Ascending aorta (tissue), 2 donors: ENCODE results near the gene MAT2A. TPM values are rescaled to one million over a fixed set of nuclear protein-coding genes. Genes with fewer than 3 reads are reported as not detected.

Experiments
- DNase-seq, 2 donors: peaks; one replicate each; pipeline ENCODE4 v3.0.0-alpha.2; 2019; ENCODE audit warnings: low spot score in 2 of 2
- H3K27ac ChIP-seq, 2 donors: fragments of 200-600 bp; sonication (generic); one replicate each; pipeline ENCODE4 v1.5.1; 2016 to 2017; ENCODE audit warnings: mild to moderate bottlenecking in 1 of 2
- H3K27me3 ChIP-seq: fragments of 200-600 bp; sonication (generic); one replicate; pipeline ENCODE4 v1.5.1; 2017
- H3K36me3 ChIP-seq, 2 donors: fragments of 200-600 bp; sonication (generic); one replicate each; pipeline ENCODE4 v1.5.1; 2016
- H3K4me1 ChIP-seq, 2 donors: fragments of 200-600 bp; sonication (generic); one replicate each; pipeline ENCODE4 v1.5.1; 2016 to 2017; ENCODE audit warnings: mild to moderate bottlenecking in 1 of 2
- H3K4me3 ChIP-seq, 2 donors: fragments of 200-600 bp; sonication (generic); one replicate each; pipeline ENCODE4 v1.5.1; 2016 to 2017; ENCODE audit warnings: mild to moderate bottlenecking in 1 of 2
- H3K9me3 ChIP-seq, 2 donors: fragments of 200-600 bp; sonication (generic); one replicate each; pipeline ENCODE4 v1.5.1; 2016
- CTCF ChIP-seq, 3 experiments: fragments of 200-600 bp in 2 of 3; fragments of 450-650 bp in 1 of 3; sonication (generic) in 2 of 3; IDR thresholded peaks; one replicate each; pipeline ENCODE4 v1.5.1; 2016 to 2019; ENCODE audit warnings: antibody characterized with exemption in 3 of 3, mild to moderate bottlenecking in 1 of 3, moderate library complexity in 1 of 3
- intact Hi-C: fragments of 100-400 bp; cut with DNase I; formaldehyde crosslinking; loops from one replicate; pipeline ENCODE4 v1.15.1; 2023
- total RNA-seq: library from RNA; depleted of rRNA; stranded (reverse); fragments of >200 nt; gene quantifications from one replicate; pipeline ENCODE4 v1.1.0, GENCODE V29; 2016

Gene MAT2A
- total RNA-seq, 1 donor from 2014 or later = 91.7 TPM

DNA sequence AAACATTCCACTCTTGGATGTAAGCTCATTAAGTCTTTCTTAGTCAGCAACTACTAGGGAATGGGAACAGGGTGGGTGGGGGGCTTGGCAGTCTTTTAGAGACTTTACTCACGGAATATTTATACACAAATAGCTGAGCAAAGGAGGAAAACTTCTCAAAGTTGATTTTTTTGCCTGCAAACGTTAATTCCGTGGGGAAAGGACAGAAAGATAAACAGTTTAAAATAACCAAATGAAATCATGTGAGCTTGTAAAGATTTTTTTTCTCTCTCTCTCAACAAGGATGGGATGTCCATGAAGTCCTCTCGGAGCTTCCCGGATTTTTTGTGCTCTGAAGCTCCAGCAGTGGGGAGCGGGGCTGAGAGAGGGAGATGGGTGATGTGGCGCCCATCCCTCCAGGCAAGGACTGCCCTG lies 32.2 kb upstream of the MAT2A start:
- DNase-seq = no peak
- H3K27ac ChIP-seq = peak overlapping the region in 1 of 2 donors; percentile 13
- intact Hi-C loops = no loop called here
- H3K36me3 ChIP-seq = no peaks in the 10 kb centered on the region
- TF ChIP-seq CTCF (IDR thresholded peaks at IDR 0.05) = no peak
- H3K4me1 ChIP-seq = peaks cover 0 to 10% of the 10 kb centered on the region in 2 donors
- no peaks in the 10 kb centered on the region for H3K9me3 ChIP-seq
- no peaks in the 10 kb centered on the region for H3K27me3 ChIP-seq
- H3K4me3 ChIP-seq = no peak overlapping the region

GRCh38 chr2:85511008-85511811 lies 27.8 kb upstream of the MAT2A start:
- Histone ChIP-seq H3K27ac (peak overlapping the region in 1 of 2 donors; percentile 42), H3K27me3 (no peaks in the 10 kb centered on the region), H3K4me3 (no peak overlapping the region), H3K9me3 (no peaks in the 10 kb centered on the region), H3K4me1 (no peaks in the 10 kb centered on the region), H3K36me3 (no peaks in the 10 kb centered on the region)
- no peak for DNase-seq
- no peak for TF ChIP-seq CTCF (IDR thresholded peaks at IDR 0.05)
- intact Hi-C loops = no loop called here

- Histone ChIP-seq H3K27ac (no peak overlapping the region), H3K4me1 (no peaks in the 10 kb centered on the region), H3K27me3 (no peaks in the 10 kb centered on the region), H3K4me3 (no peak overlapping the region), H3K36me3 (no peaks in the 10 kb centered on the region), H3K9me3 (no peaks in the 10 kb centered on the region)
- DNase-seq = no peak
- TF ChIP-seq CTCF (IDR thresholded peaks at IDR 0.05) = no peak
- intact Hi-C loops = no loop called here
Measured at GRCh38 chr2:85514323-85514722, 24.6 kb upstream of the MAT2A start.

DNA sequence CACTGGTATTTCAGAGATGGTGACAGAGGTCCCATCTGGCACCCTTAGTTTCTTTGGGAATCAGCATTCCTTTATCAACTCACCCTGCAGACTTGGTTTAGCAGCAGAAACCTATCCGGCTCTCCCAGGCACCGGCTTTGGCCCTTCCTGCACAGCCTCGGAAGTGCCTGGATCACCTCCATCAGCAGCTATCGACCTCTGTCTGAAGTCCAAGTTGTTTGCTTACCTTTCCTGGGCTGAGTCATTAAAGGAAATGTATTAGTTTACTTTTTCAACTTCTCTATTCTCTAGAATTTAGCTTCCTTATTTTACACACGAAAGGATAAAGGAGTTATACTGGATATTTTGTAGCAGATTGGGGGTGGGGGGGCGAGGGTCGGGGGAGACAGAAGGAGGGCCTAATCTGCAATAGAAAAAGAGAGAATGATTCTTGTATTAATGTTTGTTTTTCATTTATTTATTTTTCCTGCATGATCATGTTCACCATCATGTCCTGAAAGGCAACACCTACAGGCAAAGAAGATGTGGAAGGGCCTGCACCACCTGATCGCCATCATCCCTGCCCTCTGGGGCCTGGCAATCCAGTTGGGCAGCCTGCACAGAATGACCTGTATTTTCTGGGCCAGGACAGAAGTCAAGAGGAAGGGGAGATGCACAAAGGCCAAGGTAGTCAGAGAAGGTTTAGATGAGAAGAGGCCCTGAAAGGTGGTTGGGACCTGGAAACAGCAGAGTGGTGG lies 22.1 kb upstream of the MAT2A start:
- TF ChIP-seq CTCF (IDR thresholded peaks at IDR 0.05) = no peak
- no peak for DNase-seq
- Histone ChIP-seq H3K9me3 (no peaks in the 10 kb centered on the region), H3K36me3 (no peaks in the 10 kb centered on the region), H3K27ac (no peak overlapping the region), H3K4me3 (no peak overlapping the region), H3K27me3 (no peaks in the 10 kb centered on the region), H3K4me1 (no peaks in the 10 kb centered on the region)
- intact Hi-C loops = no loop called here

DNA sequence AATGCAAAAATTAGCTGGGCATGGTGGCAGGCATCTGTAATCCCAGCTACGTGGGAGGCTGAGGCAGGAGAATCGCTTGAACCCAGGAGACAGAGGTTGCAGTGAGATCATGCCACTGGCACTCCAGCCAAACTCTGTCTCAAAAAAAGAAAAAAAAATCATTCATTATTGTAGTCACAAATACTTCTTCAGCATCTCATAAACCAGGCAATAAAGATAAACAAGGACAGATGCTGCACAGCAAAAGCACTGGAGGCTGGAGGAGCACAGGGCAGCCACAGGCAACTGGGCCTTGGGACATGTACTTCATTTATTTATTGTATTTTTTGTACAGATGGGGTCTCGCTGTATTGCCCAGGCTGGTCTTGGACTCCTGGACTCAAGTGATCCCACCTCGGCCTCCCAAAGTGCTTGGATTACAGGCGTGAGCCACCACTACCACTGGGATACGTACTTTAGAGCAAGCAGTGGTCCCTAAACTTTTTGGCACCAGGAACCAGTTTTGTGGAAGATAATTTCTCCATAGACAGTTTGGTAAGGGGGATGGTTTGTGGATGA lies 16.8 kb upstream of the MAT2A start:
- Histone ChIP-seq H3K4me3 (no peak overlapping the region), H3K4me1 (peaks cover 0 to 9% of the 10 kb centered on the region in 2 donors), H3K9me3 (no peaks in the 10 kb centered on the region), H3K27me3 (no peaks in the 10 kb centered on the region), H3K27ac (no peak overlapping the region), H3K36me3 (no peaks in the 10 kb centered on the region)
- intact Hi-C loops = no loop called here
- TF ChIP-seq CTCF (IDR thresholded peaks at IDR 0.05) = no peak
- DNase-seq = no peak
